Measurements from ENCODE around the gene HM13. TPM values are rescaled to one million over a fixed set of nuclear protein-coding genes. Genes with fewer than 3 reads are reported as not detected.

The HM13 gene
- total and polyA plus RNA-seq, 2 of the 13 experiments (the other 11 are each of a cell fraction or from before 2014, with no cell fraction given), result 118 to 243 TPM

- TF ChIP-seq ZBTB33 (CRISPR knock-in tag; IDR thresholded peaks at IDR 0.05) (peak; percentile 95), FOXJ3 (CRISPR knock-in tag; IDR thresholded peaks at IDR 0.05; ENCODE audit: borderline replicate concordance) (no peak), KLF13 (CRISPR knock-in tag; IDR thresholded peaks at IDR 0.05) (no peak), SPEN (CRISPR knock-in tag; IDR thresholded peaks at IDR 0.05; ENCODE audit: low read depth) (no peak), TGIF2 (CRISPR knock-in tag; IDR thresholded peaks at IDR 0.05) (0 out of 2 replicates have a peak, but pooled peaks have one; percentile 35), ZNF234 (CRISPR knock-in tag; conservative IDR thresholded peaks at IDR 0.05) (no peak), HMG20A (CRISPR knock-in tag; IDR thresholded peaks at IDR 0.05; ENCODE audit: borderline replicate concordance) (no peak), HIC2 (CRISPR knock-in tag; IDR thresholded peaks at IDR 0.05; ENCODE audit: low read depth) (no peak), NRL (CRISPR knock-in tag; IDR thresholded peaks at IDR 0.05; ENCODE audit: borderline replicate concordance) (no peak; the same call in 1 of the 2 replicates), ZNF354B (CRISPR knock-in tag; IDR thresholded peaks at IDR 0.05) (no peak), NFIC (IDR thresholded peaks at IDR 0.05; ENCODE audit: low read length) (no peak), SP1 (IDR thresholded peaks at IDR 0.05) (no peak), SP1 (CRISPR knock-in tag; IDR thresholded peaks at IDR 0.05) (no peak), TCF12 (IDR thresholded peaks at IDR 0.05) (no peak), TCF12 (CRISPR knock-in tag; IDR thresholded peaks at IDR 0.05) (no peak), ZNF10 (CRISPR knock-in tag; IDR thresholded peaks at IDR 0.05; ENCODE audit: borderline replicate concordance, low read depth) (no peak), ZBTB38 (CRISPR knock-in tag; IDR thresholded peaks at IDR 0.05) (peak; percentile 86), XRCC5 (optimal IDR thresholded peaks at IDR 0.05; ENCODE audit: low read length) (no peak), ZSCAN21 (CRISPR knock-in tag; IDR thresholded peaks at IDR 0.05; ENCODE audit: borderline replicate concordance) (0 out of 2 replicates have a peak, but pooled peaks have one; percentile 42), ZNF512B (CRISPR knock-in tag; IDR thresholded peaks at IDR 0.05; ENCODE audit: borderline replicate concordance) (no peak), DZIP1 (CRISPR knock-in tag; IDR thresholded peaks at IDR 0.05) (0 out of 2 replicates have a peak, but pooled peaks have one; percentile 62)
Measured at GRCh38 chr20:31570735-31571617, 56.7 kb downstream of the HM13 start (continued).

All from HepG2 (cell line).